WERI-Rb-1 (cell line): ENCODE results near the gene ZNF800.
A peak's percentile ranks its signal among the peaks of the same experiment; 100 is the strongest.

Experiments
- DNase-seq: peaks from one replicate; pipeline ENCODE4 v3.0.0-alpha.2; 2020
- H3K27ac ChIP-seq: fragments of 250-450 bp; sonication (Bioruptor Pico); 2 replicates; pipeline ENCODE4 v1.5.1; 2020; ENCODE audit warnings: mild to moderate bottlenecking, moderate library complexity
- H3K27me3 ChIP-seq: fragments of 250-450 bp; sonication (Bioruptor Pico); 2 replicates; pipeline ENCODE4 v1.5.1; 2021; ENCODE audit warnings: mild to moderate bottlenecking, low read depth, moderate library complexity; ENCODE audit not compliant: insufficient read depth, severe bottlenecking
- H3K36me3 ChIP-seq: fragments of 250-450 bp; sonication (Bioruptor Pico); 2 replicates; pipeline ENCODE4 v1.5.1; 2020; ENCODE audit warnings: mild to moderate bottlenecking, moderate library complexity
- H3K4me3 ChIP-seq: 2 replicates; pipeline ENCODE4 v1.5.1; 2011; ENCODE audit warnings: low read depth, mild to moderate bottlenecking, control low read depth, low read length
- H3K9me3 ChIP-seq: fragments of 250-450 bp; sonication (Bioruptor Pico); 2 replicates; pipeline ENCODE4 v1.5.1; 2021; ENCODE audit warnings: mild to moderate bottlenecking, moderate library complexity; ENCODE audit not compliant: severe bottlenecking
- CTCF ChIP-seq: IDR thresholded peaks from 2 replicates; pipeline ENCODE4 v1.5.1; 2011; ENCODE audit warnings: low read depth, mild to moderate bottlenecking, control low read depth, inconsistent platforms, low read length

ZNF800 gene

GRCh38 chr7:127348247-127348631 is 44.3 kb downstream of the ZNF800 start:
- H3K9me3 ChIP-seq = peaks cover 3% of the 10 kb centered on the region
- H3K4me3 ChIP-seq = peak overlapping the region; percentile 38
- TF ChIP-seq CTCF = no peak
- no peak for DNase-seq
- H3K36me3 ChIP-seq = no peaks in the 10 kb centered on the region
- H3K27me3 ChIP-seq = no peaks in the 10 kb centered on the region
- H3K27ac ChIP-seq = no peak overlapping the region

GRCh38 chr7:127347567-127348246 is 44.8 kb downstream of the ZNF800 start:
- peak; percentile 71 for DNase-seq
- peak; percentile 79 for TF ChIP-seq CTCF
- Histone ChIP-seq H3K27ac (no peak overlapping the region), H3K9me3 (peaks cover 3% of the 10 kb centered on the region), H3K27me3 (no peaks in the 10 kb centered on the region), H3K36me3 (no peaks in the 10 kb centered on the region), H3K4me3 (peak overlapping the region; percentile 38)

DNA sequence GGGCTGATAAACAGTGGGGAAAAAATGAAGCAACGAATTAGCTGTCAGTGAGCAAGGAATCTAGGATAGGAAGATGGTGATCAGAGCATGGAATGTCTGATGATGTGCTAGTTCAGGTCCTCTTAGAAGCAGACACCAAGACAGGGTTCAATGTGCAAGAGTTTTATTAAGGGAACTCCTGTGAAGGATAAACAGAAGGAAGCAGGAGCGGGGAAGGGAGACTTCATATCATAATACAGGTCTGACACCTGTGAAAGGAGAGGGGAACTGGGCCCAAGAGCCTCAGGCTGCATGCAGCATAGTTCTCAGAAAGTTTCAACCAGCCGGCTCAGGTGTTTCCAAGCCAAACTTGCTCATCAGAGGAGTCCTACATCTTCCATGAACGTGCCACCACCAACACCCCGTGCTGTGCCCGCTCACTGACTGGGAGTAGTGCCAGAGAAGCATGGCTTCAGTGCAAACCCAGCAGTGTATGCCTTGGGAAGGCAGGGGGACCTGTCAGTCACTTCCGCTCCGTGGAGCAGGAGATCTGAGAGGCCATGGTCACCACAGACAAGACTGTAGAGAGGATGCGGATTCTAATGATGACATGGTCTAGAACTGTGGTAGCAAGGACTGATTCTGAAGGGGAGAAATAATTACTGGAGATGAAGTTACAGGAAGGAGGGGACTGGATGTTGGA is 45.8 kb downstream of the ZNF800 start:
- Histone ChIP-seq H3K4me3 (no peak overlapping the region), H3K9me3 (peaks cover 3% of the 10 kb centered on the region), H3K27me3 (no peaks in the 10 kb centered on the region), H3K27ac (no peak overlapping the region), H3K36me3 (no peaks in the 10 kb centered on the region)
- no peak for TF ChIP-seq CTCF
- no peak for DNase-seq

DNA sequence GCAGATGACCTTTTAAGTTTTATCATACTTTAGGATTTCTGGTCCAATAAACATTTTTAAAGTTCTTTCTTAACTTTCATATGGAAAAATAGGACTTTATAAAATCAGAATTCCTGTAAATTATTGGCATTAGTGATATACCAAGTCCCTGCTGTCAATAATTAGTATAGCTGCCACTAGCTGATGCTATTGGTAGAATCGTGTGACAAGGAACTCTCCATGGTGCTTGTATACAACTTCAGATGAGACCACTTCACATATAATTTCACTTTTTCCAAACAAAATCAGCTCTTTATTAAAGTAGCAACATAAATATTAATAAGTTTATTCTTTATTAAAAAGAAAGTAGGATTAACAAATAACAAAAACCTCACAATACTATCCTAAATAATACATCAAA is 49.9 kb downstream of the ZNF800 start:
- H3K27me3 ChIP-seq = no peaks in the 10 kb centered on the region
- no peaks in the 10 kb centered on the region for H3K36me3 ChIP-seq
- DNase-seq = no peak
- peaks cover 3% of the 10 kb centered on the region for H3K9me3 ChIP-seq
- TF ChIP-seq CTCF = no peak
- no peak overlapping the region for H3K4me3 ChIP-seq
- no peak overlapping the region for H3K27ac ChIP-seq

DNA sequence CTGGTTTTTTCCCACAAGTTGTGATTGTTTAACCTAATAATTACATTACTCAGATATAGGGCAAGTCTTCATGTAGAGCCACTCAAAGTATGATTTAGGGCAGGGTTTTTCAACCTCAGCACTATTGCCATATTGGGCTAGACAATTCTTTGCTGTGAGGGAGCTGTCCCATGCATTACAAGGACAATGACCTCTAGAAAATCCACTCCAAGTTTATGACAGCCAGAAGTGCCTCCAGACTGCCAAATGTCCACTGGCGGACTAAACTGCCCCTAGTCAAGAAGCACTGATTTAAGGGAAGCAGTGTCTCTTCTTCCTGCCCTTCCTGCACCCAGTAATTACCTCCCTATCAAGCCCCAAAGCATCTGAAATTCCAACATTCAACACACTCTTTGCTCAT is 54.4 kb downstream of the ZNF800 start:
- TF ChIP-seq CTCF = no peak
- no peaks in the 10 kb centered on the region for H3K27me3 ChIP-seq
- no peak for DNase-seq
- no peak overlapping the region for H3K4me3 ChIP-seq
- no peaks in the 10 kb centered on the region for H3K36me3 ChIP-seq
- H3K9me3 ChIP-seq = no peaks in the 10 kb centered on the region
- H3K27ac ChIP-seq = no peak overlapping the region
